T1000 (cell line): ENCODE data around the gene PLCH2.

Experiments
- DNase-seq: peaks from one replicate; lab custom pipeline; 2025; ENCODE audit warnings: mixed read lengths; lab: John Stamatoyannopoulos, UW

PLCH2 gene, protein sequence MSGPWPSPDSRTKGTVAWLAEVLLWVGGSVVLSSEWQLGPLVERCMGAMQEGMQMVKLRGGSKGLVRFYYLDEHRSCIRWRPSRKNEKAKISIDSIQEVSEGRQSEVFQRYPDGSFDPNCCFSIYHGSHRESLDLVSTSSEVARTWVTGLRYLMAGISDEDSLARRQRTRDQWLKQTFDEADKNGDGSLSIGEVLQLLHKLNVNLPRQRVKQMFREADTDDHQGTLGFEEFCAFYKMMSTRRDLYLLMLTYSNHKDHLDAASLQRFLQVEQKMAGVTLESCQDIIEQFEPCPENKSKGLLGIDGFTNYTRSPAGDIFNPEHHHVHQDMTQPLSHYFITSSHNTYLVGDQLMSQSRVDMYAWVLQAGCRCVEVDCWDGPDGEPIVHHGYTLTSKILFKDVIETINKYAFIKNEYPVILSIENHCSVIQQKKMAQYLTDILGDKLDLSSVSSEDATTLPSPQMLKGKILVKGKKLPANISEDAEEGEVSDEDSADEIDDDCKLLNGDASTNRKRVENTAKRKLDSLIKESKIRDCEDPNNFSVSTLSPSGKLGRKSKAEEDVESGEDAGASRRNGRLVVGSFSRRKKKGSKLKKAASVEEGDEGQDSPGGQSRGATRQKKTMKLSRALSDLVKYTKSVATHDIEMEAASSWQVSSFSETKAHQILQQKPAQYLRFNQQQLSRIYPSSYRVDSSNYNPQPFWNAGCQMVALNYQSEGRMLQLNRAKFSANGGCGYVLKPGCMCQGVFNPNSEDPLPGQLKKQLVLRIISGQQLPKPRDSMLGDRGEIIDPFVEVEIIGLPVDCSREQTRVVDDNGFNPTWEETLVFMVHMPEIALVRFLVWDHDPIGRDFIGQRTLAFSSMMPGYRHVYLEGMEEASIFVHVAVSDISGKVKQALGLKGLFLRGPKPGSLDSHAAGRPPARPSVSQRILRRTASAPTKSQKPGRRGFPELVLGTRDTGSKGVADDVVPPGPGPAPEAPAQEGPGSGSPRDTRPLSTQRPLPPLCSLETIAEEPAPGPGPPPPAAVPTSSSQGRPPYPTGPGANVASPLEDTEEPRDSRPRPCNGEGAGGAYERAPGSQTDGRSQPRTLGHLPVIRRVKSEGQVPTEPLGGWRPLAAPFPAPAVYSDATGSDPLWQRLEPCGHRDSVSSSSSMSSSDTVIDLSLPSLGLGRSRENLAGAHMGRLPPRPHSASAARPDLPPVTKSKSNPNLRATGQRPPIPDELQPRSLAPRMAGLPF (N-terminal part only)

DNA sequence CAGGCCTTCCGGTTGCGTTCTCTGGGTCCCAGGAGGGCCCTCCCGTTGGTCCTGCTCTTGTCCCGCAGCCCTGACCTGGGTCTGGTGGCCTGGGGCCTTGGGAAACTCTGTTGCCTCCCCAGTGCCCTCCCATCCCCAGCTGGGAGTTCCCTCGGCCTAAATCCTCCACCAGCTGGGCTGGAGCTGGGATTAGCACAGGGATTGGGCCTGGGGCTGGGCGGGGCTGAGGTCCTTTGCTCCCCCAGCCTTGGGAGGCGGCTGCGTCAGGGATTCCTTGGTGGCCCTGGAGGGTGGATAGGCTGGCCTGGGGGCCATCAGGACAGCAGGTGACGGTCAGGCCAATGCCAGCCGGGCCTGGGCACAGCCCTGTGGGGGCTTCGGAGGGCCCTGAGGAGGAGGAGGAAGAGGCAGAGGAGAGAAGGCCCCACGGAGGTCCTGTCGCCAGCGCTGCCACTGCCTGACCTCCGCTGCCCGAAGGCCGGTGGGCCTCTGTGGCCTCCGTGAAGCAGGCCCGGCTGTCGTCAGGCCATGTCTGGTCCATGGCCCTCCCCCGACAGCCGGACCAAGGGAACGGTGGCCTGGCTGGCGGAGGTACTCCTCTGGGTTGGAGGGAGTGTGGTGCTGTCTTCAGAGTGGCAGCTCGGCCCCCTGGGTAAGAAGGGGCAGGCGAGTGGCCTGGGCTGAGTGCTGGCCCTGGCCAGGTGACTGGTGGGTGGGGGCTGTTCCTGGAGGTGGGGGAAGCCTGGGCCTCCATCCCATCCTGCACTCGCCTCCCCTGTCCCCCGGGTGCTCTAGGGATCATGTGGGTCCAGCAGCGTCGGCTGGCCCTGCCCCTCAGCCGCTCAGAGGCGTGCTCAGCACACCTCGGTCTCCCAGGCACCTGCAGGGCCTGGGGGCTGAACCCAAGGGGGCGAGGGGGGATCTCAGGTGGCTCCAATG lies at the start of gene PLCH2:
TSS of gene PLCH2 (plus strand) at position 229 of the 939 bp plus-strand sequence. CDS start at position 529, 300 bp downstream.
- DNase-seq: no peak

DNA sequence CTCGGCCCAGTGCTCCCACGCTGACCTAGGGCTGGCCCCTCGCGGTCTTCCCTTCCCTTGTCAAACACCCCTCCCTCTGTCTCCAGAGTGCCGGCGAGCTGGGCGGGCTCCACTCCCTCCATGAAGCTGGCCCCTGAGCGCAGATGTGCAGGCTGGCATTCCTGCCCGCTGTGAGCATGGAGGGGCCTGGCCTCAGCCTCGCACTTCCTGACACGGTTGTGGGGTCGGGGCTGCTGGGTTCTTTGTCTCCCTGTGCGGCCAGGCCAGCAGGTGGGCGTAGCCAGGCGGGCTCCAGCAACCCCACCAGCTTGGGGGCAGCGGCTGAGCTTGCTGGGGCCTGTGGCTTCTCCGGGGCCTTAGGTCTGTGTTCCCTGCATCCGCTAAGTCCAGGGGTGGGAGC lies 49.5 kb upstream of the PLCH2 start:
- no peak for DNase-seq

DNA sequence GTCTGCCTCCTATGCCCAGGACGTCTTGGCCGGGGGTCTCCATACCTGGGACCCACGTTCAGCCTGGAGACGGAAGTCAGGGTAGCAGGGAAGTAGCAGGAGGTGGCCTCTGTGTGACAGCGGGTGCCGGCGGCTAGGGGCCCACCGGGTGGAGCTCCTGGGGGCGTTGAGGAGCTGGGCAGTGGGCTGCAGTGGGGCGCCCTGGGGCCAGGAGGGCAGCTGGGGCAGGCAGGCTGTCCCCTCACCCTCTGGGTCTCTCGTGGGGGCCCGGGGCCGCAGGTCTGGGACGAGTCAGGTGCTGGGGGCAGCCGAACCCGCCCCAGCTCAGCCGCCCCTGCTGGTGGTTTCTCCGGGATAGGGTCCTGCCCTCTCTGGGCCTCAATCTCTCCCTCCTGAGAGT lies 49.0 kb upstream of the PLCH2 start:
- no peak for DNase-seq

DNA sequence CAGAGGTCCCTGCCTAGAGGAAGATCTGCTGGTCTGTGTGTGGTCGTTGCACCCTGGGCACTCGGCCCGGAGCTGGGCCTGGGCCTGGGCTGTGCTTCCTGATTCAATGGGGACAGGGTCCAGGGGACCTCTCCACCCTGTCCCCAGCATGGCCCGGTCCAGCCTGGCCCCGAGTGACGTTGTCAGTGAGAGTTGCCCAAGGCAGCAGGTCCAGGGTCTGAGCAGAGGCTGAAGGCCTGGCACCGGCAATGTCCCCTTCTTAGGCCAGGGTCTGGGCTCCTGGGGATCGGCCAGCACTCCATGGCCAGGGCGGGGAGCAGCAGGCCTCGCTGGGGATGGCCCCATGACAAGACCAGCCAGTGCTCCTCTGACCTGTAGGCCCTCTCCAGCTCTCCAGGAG lies 48.1 kb upstream of the PLCH2 start:
- DNase-seq: no peak

DNA sequence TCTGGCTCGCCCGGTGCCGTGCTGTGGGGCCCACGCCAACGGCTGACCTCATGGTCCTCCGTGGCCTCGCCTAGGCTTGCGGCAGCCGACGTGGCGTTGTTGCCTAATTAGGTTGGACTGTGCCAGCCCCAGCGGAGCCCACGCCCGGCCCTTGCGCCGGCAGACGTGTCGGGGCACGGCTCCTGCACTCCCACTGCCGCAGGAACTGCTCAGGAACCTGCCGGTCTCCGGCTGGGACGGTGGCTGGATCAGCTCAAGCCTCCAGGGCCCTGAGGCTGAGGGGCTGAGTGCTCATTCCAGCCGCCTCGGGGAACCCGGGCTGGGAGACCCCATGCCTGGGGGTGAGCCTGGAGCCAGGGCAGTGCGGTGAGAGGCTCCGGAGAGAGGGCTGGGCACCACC lies 47.6 kb upstream of the PLCH2 start:
- no peak for DNase-seq

DNA sequence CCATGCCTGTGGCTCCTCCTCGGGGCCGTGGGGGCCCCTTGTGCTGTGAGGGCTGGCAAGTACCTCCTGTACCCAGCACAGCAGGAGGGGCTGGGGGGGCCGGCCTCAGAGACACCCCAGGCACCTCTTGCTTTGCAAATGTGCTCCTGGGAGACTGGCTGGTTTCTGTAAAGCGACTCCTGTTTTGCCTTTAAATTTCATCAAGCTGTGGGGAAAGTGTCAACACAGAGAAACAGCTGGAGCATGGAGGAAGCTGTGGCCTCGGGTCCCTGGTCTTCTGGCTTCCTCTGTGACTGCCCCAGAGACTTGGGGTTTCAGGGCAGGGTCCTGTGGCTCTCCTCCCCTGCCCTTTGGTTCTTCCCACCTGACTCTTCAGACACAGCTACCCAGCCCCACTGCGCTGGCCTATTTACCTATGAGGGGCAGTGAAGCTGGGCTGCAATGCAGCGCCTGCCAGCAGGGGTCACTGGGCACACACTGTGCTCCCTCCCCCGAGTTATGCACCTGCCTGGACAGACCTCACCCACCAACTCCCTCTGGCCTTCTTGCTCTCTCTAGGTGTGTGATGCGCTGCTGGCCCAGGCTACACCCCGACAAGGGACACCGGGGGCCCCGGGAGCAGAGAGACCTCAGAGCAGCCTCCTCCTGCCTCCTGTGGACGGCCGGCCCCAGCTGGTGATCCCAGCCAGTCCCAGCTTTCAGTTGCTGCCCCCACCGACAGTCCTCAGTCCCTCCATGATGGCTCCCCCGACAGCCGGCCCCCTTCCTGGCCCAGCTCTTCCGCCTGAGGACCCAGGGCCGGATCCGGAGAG lies 46.1 kb upstream of the PLCH2 start:
- no peak for DNase-seq

DNA sequence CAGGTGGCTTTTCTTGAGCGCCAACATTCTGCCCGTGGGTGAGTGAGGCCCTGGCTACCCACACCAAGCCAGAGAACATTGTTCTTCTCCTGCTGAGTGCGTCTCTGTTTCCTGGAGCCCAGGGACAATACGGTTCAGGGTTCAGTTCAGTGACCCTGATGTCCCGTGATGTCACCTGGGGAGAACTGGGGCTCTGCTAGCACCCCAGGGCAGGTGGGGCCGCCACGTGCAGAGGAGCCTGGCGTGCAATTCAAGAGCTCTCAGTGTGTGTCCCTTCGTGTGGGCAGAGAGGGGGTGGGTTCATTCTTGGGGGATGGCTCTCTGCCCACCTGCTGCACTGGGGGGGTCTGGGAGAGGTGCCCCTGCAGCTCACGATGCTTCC lies 45.5 kb upstream of the PLCH2 start:
- DNase-seq: no peak

DNA sequence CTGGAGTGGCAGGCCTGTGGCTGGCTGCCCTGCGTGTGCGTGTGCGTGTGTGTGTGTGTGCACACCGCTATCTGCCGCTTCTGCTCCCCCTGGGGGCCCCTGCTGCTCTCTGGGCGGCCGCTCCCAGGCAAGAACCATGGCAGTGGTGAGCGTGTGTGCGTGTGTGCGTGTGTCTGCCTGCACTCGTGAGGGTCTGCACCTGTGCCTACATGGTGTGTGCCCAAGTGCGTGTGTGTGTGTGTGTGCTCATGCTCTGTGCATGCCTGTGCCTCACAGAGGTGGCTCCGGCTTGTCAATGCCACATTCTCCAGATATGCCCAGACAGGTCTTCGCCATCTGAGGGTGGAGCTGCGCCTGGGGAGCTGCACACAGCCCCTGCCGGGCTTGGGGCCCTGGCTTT lies 45.0 kb upstream of the PLCH2 start:
- no peak for DNase-seq

DNA sequence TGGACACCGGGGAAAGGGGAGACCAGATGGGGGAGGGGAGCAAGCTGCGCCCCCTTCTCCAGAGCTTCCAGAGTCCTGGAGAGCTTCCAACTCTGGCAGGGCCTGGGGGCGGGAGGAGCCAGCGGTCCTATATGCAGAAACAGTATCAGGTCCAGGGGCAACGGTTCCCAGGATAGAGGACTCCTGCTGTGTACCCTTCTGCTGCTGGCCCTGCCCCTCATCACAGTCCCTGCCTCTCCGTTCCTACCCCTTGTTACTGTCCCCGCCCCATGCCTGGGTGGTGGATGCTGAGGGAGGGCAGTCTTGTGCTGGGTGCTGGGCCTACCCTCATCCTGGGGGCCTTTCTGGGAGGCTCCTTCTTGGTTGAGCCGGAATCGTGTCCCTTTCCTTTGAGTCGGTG lies 44.6 kb upstream of the PLCH2 start:
- no peak for DNase-seq

DNA sequence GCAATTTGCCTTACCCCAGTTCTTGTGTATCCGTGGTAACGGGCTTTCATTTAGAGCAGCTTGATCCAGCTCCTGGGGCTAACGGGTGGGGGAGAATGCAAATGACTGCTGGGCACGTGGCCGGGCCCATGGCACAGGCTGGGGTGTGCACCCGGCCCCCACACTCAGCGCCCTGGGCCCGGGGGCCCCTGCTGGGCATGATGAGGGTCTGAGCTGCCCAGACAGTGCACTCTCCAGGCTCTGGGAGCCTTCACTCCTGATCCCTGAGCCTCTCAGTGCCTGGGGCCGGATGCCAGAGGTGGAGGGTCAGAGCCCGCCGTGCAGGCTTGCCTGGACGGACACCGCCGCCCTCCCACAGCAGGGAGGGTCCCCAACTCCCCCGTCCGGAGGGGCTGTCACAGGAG lies 43.6 kb upstream of the PLCH2 start:
- no peak for DNase-seq

DNA sequence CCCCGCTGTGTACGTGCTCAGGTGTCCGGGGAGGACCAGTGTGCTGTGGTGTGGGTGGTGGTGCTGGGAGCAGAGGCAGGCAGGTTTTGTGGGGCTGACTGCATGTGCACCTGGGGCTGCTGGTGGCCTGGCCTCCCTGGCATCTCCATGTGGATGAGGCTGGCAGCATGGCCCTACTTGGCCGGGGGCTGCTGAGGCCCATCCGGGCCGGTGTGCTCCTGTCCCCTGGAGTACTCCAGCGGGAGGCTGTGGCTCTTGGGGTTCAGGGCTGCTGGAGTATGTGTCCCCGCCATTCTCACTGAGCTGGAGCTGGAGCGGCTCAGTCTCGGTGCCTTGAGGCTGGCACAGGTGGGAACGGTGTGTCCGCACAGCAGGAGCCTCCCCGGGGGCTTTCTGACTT lies 42.9 kb upstream of the PLCH2 start:
- no peak for DNase-seq

DNA sequence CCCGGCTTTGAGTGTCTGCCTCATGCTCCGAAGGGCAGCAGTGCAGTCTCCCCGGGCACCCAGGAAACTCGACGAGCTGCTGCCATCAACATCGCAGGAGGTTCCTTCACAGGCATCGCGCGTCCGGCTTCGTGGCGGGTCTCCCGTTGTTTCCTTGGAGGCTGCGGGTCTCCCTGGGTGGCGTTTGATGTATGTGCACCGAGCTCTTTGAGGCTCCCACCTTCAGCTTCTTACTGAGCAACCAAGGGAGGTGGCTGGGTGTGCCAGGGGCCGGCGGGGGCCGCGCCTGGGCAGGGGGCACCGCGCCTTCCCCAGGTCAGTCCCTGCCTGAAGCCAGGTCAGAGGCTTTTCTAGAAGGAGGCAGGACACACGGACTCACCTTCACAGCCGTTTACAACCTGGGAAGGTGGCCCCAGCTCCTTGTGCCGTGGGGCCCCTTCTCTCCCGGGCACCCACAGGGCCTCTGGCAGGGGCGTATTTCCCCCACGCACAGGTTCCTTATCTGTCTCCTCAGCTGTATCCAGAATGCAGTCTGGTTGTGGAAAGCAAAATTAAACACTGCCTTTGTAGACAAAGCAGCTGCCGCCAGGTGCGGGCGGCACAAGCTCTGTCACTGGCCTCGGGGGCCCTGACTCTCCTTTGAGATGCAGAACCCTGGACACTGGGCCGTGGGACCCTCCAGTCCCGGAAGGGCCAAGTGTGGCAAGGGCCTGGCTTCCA lies 42.0 kb upstream of the PLCH2 start:
- no peak for DNase-seq

DNA sequence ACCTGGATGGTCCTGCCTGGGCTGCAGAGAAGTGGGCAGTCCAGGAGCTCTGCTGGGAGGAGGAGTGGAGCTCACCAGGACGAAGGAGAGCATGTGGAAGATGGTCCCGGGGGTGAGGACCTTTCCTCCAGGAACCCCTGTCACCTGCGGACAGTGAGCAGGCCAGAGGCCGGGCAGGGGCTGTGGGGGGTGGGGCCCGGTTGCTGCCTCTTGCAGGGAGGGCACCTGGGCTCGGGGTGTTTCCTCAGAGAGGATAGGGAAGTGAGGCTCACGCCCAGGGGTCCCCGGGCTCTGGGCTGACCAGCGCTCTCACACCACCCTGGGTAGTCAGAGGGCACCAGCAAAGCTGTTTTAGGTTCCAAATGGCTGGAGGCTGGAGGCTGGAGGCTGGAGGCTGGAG lies 41.0 kb upstream of the PLCH2 start:
- DNase-seq: no peak

DNA sequence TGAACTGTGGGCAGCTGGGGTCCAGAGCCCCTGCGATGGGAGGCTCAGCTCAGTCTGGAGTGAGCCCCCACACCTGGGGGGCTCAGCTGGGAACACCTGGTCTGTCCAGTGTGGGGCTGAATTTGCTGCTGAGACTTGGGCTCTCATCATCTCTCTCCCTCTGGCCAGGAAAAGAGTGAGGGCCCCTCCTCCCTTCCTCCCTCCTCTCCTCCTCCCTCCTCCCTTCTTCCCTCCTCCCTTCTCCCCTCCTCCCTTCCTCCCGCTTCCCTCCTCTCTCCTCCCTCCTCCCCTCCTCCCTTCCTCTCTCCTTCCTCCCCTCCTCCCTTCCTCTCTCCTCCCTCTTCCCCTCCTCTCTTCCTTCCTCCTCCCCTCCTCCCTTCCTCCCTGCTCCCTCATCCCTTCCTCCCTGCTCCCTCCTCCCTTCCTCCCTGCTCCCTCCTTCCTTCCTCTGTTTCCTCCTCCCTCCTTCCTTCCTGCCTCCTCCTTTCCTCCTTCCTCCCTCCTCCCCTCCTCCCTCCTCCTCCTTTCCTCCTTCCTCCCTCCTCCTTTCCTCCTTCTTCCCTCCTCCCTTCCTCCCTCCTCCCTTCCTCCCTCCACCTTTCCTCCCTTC lies 40.2 kb upstream of the PLCH2 start:
- DNase-seq: no peak

DNA sequence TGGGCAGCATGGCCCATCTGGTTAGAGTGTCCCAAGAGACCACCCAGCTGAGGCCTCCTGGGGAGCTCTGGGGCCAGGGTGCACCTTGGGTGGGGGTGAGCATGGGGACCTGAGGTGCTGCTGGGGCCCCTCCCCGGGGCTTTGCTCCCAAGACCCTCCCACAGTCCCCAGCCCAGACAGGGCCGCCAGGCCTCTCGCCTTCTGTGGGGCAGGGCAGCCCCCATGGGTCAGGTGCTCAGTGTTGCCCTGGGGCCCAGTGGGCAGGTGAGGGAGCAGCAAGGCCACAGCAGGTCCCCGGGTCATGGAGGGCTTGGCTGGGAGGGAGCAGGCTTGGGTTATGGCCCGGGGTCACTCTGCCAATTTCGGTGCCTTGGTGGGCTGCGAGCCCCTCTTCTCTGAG lies 39.2 kb upstream of the PLCH2 start:
- DNase-seq: no peak

DNA sequence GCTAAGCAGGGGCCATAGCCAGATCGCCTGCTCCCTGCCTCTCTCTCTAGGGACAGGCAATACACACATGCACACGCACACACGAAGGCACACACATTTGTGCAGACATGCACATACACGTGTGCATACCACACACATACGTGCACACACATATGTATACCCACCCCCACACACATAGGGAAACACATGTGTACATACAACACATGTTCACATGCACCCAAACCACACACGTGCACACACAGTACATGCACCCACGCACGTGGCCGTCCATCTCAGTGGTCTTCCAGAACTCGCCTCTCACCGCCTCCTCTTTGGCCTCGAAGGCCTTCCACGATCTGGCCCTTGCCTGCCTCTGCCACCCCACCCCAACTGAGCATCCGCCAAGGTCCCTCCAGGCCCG lies 38.5 kb upstream of the PLCH2 start:
- DNase-seq: no peak

DNA sequence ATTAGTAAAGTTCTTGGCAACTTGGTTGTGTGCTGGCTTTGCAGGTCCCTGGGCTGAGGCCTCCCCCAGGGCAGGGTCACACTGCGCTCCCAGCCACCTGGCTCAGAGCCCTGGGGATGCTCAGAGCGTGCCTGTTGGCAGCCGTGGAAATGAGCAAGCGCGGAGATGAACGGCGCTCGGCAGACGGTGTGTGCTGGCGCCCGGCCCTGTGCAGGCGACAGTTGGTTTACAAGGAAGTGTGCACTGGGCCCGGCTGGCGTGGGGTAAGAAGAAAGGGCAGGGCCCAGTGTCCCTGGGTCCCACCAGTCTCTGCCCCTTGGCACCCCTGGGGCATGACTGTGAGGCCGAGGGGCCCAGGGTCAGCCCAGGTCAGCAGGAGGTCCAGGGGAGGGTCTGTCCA lies 38.1 kb upstream of the PLCH2 start:
- DNase-seq: no peak

DNA sequence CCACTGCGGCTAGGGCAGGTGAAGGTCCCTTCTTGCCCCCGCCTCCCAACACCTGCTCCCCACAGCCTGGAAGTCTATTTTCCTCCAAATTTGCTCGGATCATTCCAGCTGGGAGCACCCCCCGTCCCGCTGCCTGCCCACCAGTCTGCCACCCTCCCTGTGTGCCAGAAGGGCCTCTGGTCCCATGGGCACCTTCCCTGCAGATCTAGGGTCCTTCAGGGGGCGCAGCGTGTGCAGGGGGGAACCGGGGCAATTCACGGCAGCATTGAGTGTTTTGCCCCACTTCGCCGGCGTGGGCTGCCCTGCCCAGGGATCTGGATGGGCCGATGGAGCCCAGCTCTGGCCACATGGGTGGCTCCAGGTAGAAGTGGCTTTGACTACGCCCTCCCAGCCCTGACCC lies 37.4 kb upstream of the PLCH2 start:
- no peak for DNase-seq

DNA sequence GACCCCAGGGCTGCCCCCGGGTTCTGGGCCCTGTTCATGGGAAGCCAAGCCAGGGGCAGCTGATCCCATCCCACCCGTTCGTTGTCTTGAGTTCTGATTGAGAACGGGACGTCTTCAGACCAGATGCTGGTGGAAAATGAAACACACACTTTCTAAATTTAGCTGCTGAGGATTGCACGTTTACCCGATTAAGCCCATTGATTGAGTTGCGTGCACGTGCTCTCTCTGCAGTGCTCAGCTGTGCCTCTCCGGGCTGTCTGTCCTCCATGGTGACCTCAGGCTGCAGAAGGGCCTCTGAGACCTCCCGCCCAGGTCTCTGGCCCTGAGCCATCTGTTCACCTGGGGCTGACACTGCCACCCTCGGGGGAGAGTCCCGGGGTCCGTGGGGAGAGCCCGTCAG lies 36.7 kb upstream of the PLCH2 start:
- DNase-seq: no peak
